GM11168 (cell line): Measurements from ENCODE around the gene TPCN2.

Source experiments
- in situ Hi-C: fragments of 300-500 bp; cut with MboI; formaldehyde crosslinking; loops from one replicate; pipeline ENCODE4 v1.12.0; 2022; ENCODE audit warnings: low sequenced_read_pairs; ENCODE audit not compliant: unreplicated experiment

The TPCN2 gene

DNA sequence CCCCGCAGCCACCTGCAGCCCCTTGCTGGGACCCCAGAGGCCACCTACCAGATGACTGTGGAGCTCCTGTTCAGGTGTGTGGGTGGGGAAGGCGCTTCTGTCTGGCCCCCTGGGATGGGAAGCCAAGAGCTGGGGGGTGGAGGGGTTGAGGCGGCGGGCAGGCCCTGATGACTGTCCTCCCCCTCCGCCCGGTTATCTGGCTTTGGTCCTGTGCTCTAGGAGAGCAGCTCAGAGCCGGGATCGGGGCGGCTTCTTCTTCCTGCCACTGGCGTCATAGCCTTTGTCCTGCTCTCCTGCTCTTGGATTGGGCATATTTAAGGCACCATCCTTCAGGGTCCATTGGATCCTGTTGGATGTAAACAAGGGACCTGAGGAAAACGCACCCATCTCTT, 38.4 kb downstream of the TPCN2 start:
- in situ Hi-C loops = no loop called here

DNA sequence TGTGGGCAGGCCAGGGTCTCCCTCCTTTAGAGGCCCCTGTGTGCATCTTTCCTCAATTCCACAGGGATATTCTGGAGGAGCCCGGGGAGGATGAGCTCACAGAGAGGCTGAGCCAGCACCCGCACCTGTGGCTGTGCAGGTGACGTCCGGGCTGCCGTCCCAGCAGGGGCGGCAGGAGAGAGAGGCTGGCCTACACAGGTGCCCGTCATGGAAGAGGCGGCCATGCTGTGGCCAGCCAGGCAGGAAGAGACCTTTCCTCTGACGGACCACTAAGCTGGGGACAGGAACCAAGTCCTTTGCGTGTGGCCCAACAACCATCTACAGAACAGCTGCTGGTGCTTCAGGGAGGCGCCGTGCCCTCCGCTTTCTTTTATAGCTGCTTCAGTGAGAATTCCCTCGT, 39.1 kb downstream of the TPCN2 start:
- in situ Hi-C loops = no loop called here

DNA sequence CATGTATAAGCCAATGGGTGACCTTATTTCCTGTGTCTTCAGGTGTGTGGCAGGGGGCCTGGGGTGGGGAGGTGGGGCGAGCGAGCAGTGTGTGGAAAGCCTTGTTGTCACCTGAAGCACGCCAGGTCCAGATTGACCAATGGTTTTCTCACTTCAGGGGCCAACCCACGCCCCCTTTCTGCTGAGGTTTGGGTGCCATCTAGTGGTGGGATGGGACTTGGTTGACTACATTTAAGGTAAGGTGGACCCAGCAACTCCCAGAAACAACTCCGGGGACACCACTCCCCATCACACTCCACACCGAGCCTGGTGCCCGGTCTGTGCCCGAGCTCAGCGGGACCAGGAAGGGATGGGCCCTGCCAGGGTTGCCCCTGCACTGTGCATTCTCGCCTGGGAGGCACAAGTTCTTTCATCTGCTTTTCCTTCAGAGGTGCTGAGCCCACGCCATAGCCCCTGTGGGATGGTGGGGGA, 40.0 kb downstream of the TPCN2 start:
- in situ Hi-C loops = no loop called here

DNA sequence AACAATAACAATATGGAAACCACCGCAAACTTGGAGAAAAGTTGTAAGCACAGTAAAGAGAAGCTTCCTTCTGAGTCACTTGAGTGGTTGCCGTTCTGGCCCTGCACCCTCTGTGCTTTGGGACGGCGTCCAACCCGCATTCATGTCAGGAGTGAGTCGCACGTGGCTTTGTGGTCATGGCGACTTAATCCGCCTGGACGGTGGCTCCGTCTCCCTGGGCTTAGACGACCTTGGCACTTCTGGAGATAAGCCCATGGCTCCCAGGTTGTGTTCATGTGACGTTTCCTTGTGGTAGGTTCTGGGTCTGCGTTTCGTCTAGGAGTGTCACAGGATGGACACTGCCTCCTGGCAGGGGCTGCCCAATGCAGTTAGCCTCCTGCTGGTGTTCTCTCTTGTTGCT, 40.5 kb downstream of the TPCN2 start:
- in situ Hi-C loops = no loop called here

DNA sequence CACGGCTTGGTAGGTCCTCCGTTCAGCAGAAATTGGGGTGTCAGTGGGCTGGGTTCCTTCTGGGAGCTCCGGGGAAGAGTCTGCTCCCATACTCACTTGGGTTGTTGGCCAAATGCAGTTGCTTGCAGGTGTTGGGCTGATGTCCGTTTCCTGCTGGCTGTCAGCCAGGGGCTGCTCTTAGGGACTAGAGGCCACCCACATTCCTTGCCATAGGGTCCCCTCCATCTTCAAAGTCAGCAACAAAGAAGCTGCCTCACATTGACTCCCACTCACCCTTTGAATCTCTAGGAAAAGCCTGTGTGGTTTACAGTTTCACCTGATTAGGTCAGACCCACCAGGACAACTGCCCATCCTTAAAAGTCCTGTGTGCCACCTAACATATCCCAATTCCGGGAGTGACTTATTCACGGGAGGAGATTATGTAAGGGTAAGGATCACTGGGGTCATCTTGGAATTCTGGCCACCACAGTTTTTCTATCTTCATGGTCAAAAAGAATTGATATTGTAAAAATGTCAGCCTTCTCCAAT, 43.0 kb downstream of the TPCN2 start:
- in situ Hi-C loops = no loop called here

DNA sequence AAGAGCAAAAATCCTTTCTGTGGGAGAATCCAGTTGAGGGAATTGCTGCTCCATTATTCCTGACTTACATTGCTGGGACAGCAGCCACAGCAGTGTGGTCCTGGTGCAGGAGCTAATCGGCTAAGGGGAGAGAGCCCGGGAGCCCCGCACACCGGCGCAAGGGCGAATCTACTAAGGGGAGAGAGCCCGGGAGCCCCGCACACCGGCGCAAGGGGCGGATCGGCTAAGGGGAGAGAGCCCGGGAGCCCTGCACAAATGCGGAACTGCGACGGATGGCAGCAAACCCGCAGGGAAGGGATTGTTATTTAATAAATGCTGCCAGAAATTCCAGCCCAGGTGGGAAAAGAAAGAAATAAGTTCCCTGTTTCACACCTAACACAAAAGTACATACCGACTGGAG, 43.5 kb downstream of the TPCN2 start:
- in situ Hi-C loops = no loop called here

DNA sequence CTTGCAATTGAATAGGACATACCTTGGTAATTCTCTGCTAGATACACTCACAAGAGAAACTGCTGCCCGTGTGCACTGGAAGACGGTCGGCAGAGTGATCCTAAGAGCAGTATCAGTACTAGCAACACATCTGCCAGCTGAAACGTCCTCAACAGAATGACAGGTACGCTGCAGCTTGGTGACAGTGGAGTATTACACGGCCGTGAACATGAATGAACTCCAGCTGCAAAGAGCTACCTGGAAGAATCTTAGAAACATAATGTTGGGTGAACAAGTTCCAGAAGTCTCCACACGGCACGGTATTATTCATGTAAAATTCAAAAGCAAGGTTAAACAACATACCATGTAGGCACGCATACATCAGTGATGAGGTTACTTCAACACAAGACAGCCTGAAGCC, 44.4 kb downstream of the TPCN2 start:
- in situ Hi-C loops = no loop called here

DNA sequence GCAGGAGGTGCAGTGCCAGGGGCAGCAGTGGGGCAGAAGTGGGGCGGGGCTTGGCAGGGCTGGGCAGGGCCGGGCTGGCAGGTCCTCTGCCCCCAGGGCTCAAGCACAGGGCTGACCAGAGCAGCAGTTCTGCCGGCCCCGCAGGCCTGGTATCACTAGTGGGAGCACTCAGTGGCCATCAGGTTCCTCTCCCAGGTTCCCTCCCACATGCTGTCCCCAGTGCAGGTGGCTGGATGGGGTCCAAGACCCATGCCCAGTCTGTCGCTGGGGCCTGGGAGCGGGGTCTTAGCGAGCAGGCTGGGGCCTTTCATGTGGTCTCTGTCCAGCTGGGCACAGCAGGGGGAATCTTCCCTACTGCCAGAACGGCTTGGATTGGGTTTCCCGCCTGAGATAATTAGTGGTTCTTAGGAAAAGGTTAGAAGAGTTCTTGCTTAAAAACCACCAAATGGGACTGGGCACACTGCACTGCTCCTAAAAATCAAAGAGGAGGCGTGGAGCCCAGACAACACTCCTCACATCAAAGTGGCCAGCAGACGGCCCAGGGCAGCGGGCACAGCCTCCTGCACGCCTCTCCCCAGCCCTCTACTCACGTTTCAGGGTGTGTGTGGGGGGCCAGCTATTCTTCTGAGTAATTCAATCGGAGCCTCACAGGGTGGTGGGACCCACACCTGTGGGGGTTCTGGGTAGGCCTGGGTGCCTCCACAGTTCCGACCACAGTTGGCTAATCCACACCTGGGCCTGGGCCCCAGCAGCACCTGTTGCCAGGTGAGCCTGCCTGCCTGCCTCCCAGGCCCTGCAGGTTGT, 45.6 kb downstream of the TPCN2 start:
- in situ Hi-C loops = no loop called here

DNA sequence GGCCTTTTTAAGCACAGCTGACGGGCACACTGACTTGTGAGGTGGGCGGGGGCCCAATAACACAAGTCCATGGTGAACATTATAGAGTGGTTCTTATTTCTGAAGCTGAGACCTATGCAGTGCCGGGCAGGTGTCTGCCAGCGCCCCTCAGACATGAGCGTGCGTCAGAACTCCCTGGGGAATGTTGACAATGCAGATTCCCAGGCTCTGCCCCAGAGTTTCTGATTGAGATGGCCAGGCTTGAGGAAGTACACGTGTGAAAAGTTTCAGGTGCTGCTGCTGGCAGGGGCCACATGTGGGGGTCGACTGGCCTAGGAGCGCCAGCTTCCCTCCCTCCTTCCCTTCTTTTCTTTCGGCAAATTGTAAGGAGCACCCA, 46.2 kb downstream of the TPCN2 start:
- in situ Hi-C loops = no loop called here

DNA sequence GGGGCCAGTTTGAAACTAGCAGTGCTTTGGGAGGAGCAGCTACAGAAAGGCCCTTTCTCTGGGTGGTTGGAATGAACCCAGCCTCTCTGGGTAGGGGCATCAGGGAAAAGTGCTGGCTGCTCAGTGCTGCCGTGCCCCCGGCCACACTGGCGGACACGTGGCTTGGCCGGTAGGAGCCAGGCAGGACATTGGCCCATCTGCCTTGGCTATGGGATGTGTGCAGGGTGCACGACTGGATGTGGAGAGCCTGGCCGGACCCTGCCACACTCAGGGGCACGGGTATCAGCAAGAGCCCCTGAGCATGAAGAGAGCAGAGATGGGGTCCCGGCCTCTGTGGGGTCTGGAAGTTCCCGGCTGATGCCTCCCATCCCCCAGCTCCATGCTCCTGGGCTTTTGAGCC, 46.6 kb downstream of the TPCN2 start:
- in situ Hi-C loops = no loop called here

DNA sequence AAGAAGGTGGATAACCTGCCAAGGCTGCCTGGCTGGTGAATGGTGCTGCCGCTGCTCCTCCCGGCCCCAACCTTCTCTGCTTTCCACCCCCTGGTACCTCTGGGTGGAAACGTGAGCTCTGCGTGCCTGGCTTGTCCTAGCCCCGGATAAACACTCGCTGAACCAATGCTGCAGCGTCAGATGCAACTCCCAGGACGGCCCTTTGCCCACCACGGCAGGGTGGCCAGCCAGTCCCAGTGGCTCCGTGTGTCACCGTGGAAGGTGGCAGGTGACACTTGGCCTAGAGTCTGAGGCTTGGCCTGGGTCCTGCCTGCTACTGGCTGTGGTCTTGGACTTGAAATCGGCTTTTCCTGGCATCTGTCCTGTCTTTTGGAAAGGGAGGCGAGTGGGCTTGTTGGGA, 47.7 kb downstream of the TPCN2 start:
- in situ Hi-C loops = no loop called here

DNA sequence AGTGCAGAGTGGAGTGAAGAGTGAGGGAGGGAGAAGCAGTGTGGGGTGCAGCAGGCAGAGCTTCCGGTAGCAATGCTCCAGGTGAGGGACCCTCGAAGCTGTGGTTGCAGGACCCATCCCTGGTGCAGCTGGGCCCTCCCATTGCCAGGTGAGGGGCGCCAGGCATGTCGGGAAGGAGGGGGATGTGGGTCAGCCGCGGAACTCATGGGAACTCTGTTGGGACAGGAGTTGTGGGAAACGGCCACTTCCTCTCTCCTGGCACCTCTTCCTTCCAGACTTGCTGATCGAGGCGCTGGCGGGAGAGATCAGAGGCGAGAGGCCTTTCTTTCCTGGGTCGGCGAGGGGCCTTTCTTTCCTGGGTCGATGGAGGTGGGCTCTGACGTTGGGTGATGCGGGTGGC, 48.5 kb downstream of the TPCN2 start:
- in situ Hi-C loops = no loop called here

DNA sequence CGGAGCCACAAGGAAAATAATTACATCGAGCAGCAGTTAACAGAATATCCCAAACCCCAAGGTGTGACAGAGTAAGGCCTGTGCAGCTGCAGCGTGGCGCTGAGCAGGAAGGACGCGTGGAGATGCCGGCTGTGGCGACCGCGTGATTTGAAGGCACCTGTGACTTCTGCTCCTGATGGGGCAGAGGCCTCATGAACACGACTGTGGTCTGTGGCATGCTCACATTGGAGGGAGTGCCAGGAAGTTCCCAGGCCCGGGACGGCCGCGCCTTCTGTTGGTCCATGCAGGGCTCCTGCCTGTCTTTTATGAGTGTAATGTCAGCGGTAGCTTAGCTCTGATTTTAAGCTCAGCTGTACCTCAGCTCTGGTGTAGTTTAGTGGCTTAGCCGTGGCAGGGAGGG, 50.4 kb downstream of the TPCN2 start:
- in situ Hi-C loops = no loop called here

DNA sequence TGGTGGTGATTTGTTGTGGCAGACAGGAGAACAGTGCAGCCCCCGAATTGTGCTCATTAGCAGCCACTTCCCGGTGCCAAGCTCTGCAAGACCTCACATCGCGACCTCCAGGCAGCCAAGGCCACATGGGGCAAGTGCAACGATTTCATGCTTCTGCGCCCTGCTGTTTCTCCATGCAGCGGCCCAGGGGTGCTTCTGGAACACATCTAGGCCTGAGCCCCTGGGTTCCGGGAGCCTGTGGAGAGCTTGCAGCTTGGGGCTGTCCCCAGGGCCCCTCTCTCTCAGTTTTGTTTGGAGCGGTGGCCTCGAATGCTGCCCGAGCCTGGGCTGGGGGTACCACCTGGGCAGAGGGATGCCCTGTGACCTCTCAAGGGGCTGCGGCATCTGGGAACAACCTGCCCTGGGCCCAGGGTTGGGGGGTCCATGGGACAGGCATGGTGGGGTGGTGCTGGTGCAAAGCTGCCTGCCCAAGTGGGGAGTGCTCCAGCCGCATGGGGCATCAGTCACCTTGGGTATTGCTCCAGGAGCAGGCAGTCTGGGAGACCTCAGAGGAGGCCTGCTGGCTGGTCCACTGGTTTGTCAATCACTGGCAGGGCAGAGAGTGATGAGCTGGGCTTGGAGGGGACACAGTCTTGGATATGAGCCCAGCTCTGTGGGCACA, 51.9 kb downstream of the TPCN2 start:
- in situ Hi-C loops = no loop called here

DNA sequence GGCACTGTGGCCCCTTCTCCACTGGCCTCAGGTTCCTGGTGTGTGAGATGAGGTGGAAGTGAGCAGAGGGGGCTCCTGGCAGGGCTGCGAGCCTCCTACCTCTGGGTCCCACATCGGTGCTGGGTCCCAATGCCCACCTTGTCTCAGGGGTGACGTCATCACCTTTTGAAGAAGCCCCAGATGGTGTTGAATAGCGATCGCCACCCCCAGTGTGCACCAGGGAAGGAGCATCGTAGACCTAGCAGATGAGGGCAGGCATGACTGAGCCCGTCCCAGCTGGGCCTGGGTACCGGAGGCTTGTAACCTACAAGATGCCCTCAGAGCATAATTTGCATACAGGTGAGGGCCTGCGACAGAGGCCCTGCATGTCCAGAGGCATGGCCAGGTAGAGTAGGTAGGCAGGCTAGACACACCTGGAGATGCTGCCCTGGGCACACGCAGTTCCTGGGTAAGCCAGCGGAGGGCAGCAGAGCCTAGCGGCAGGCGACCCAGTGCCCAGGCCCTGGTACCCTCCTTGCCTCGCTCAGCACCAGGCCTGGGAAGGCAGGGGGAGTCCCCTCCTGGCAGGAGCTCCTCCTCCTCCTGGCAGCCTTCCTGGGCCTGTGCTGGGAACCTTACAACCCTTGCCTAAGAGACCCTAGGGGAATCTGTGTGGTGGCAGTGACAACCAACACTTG, 52.5 kb downstream of the TPCN2 start:
- in situ Hi-C loops = no loop called here

DNA sequence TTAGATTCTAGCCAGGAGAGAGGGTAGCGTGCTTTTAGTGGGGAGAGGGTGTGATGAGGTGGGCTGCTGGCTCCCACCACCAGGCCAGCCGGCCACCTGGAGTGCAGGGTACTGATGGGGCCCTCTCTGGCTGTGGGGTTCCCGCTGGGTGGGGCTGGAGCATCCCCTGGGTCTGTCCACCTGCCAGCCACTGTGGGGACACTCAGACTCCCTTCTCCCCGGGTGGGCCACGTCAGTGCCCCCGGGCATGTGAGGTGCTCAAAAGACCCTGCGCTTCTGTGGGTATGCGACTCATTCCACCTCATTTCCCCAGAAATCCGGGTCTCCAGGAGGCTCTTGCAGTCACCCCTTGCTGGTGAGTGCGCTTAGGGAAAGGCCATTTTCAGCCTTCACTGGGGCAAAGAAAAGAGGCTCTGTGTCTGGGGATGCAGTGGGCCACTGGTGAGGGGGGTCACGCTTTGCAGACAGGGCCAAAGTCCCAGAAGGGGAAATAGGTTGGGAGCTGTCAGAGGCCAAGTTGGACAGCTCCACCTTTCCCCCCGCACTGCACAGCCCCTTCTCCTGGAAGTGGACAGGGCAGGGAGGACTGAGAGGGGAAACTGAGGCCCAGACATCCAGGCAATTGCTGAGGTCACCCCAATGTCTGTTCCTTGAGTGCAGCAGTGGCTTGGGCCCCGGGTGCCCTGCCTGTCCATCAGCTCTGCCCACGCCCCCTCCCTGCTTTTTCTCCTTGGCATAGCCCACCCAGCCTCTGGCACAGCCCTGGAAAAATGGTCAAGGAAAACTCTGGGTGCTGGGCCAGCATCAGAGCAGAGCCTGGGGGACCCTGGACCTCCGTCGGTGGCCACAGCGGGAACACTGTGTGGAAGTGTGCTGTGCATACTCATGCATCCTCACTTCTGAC, 53.3 kb downstream of the TPCN2 start:
- in situ Hi-C loops = no loop called here

DNA sequence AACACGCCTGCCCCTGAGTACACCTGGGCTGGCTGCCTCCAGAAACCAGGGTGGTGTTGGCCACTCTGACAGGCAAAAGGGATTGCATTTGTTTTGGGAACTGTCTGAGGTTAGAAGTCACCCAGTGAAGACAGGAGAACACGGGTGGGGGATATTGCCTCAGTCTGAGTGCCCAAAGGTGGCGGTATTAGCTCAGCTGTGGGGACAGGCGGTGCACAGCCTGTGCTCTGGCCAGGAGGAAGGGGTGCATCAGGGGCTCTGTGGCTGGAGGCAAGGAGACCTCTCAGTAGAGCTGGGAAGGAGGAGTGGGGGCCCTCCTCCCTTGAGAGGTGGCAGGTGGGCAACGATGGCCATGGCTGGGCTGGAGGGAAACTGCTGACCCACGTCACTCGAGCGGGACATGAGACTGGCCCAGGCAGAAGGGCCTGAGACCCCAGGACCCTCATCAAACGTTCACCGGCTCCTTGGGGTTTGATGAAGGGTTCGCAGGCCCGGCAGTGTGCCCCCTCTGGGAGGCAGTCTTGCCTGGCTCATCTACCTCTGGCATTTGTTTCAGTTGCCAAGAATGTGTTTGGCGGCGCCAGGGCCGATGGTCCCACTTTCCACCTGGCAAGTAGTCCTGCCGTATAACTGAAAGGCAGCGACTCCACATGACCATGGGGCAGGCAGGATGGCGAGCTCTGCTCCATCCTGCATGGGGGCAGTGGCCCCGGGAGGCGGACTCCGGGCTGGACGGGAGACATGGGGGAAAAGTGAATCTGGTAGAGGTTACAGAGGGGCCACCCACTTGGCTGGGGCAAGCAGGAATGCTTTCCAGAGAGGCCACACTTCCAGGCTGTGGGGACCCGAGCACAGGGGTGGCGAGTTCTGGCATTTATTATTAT, 54.2 kb downstream of the TPCN2 start:
- in situ Hi-C loops = no loop called here

DNA sequence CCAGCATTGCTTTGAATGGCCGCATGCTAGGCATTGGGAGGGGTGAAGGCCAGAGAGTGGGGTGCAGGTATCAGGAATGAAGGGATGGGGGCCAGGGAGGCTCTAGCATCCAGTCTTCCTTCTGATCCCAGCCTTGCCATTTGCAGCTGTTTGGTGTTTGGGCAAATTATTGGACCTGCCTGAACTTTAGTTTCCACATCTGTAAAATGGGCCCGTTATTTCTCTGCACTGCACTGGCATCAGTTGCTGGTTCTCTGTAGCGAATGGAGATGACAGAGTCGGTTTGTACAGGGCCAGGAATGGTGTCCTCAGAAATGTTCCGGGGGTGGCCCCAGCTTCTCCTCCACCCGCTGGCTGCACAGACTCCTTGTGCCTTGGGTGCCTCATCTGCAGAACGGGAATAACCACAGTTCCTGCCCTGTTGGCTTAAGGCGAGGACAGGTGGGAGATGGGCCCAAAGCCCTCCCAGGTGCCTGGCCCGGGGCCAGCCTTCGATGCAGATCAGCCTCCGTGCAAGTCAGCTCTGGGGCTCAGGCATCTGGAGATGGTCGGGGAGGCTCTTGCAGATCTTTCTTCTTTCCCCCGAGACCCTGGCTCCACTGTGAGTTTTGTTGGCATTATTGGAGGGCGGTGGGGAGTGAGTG, 55.6 kb downstream of the TPCN2 start:
- in situ Hi-C loops = no loop called here
